Measurements from ENCODE around the gene DKK3. TPM values are rescaled to one million over a fixed set of nuclear protein-coding genes. Genes with fewer than 3 reads are reported as not detected.

DKK3 gene
- polyA plus RNA-seq, 1 donor from 2014 or later = 43.6 TPM

DNA sequence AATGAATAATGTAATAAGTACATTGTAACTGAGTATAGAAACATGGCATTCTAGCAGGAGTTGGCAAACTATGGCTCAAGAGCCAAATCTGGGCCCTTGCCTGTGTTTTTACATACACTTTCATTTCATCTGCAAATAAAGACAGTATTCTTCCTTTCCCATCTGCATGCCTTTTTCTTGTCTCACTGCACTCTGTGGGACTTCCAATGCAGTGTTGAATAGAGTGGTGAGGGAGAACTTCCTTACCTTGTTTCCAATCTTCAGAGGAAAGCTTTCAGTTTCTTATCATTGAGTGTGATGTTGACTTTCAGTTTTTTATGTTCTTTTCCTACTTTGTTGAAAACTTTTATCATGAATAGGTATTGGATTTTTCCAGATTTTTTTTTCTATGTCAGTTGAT, 84.6 kb downstream of the DKK3 start:
- no peaks in the 10 kb centered on the region for H3F3A ChIP-seq (ENCODE audit: insufficient read depth, low read length, poor library complexity, severe bottlenecking)
- H3K36me3 ChIP-seq (ENCODE audit: insufficient read depth, low read length) = no peaks in the 10 kb centered on the region
- no peak overlapping the region for H3K9ac ChIP-seq (ENCODE audit: low read length)
- no peak overlapping the region for H3K27ac ChIP-seq (ENCODE audit: low read length)
- no peak overlapping the region for H2AFZ ChIP-seq (ENCODE audit: low read depth, low read length)
- TF ChIP-seq TAF1 (IDR thresholded peaks at IDR 0.05; ENCODE audit: low read depth) (no peak), EP300 (conservative IDR thresholded peaks at IDR 0.05; ENCODE audit: poor library complexity, severe bottlenecking) (no peak), SMC3 (conservative IDR thresholded peaks at IDR 0.05; ENCODE audit: poor library complexity) (no peak), RAD21 (conservative IDR thresholded peaks at IDR 0.05) (no peak), MXI1 (conservative IDR thresholded peaks at IDR 0.05; ENCODE audit: poor library complexity, severe bottlenecking) (no peak), EZH2 (IDR thresholded peaks at IDR 0.05; ENCODE audit: borderline replicate concordance, insufficient read depth, low read length, poor library complexity, severe bottlenecking) (no peak), POLR2AphosphoS5 (IDR thresholded peaks at IDR 0.05) (no peak)
- TF ChIP-seq, protein P1, sequence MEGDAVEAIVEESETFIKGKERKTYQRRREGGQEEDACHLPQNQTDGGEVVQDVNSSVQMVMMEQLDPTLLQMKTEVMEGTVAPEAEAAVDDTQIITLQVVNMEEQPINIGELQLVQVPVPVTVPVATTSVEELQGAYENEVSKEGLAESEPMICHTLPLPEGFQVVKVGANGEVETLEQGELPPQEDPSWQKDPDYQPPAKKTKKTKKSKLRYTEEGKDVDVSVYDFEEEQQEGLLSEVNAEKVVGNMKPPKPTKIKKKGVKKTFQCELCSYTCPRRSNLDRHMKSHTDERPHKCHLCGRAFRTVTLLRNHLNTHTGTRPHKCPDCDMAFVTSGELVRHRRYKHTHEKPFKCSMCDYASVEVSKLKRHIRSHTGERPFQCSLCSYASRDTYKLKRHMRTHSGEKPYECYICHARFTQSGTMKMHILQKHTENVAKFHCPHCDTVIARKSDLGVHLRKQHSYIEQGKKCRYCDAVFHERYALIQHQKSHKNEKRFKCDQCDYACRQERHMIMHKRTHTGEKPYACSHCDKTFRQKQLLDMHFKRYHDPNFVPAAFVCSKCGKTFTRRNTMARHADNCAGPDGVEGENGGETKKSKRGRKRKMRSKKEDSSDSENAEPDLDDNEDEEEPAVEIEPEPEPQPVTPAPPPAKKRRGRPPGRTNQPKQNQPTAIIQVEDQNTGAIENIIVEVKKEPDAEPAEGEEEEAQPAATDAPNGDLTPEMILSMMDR (IDR thresholded peaks at IDR 0.05; ENCODE audit: poor library complexity, severe bottlenecking) = no peak
- TF ChIP-seq, protein P2, sequence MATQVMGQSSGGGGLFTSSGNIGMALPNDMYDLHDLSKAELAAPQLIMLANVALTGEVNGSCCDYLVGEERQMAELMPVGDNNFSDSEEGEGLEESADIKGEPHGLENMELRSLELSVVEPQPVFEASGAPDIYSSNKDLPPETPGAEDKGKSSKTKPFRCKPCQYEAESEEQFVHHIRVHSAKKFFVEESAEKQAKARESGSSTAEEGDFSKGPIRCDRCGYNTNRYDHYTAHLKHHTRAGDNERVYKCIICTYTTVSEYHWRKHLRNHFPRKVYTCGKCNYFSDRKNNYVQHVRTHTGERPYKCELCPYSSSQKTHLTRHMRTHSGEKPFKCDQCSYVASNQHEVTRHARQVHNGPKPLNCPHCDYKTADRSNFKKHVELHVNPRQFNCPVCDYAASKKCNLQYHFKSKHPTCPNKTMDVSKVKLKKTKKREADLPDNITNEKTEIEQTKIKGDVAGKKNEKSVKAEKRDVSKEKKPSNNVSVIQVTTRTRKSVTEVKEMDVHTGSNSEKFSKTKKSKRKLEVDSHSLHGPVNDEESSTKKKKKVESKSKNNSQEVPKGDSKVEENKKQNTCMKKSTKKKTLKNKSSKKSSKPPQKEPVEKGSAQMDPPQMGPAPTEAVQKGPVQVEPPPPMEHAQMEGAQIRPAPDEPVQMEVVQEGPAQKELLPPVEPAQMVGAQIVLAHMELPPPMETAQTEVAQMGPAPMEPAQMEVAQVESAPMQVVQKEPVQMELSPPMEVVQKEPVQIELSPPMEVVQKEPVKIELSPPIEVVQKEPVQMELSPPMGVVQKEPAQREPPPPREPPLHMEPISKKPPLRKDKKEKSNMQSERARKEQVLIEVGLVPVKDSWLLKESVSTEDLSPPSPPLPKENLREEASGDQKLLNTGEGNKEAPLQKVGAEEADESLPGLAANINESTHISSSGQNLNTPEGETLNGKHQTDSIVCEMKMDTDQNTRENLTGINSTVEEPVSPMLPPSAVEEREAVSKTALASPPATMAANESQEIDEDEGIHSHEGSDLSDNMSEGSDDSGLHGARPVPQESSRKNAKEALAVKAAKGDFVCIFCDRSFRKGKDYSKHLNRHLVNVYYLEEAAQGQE (IDR thresholded peaks at IDR 0.05; ENCODE audit: borderline replicate concordance) = no peak
- H3K9me2 ChIP-seq (ENCODE audit: insufficient read depth, low read length) = no peaks in the 10 kb centered on the region
- no peaks in the 10 kb centered on the region for H4K20me1 ChIP-seq (ENCODE audit: insufficient read depth)
- H3K4me3 ChIP-seq (ENCODE audit: low read length) = no peak overlapping the region
- no peaks in the 10 kb centered on the region for H3K9me3 ChIP-seq (ENCODE audit: low read length)
- H3K4me2 ChIP-seq (ENCODE audit: low read length) = no peak overlapping the region
- no peaks in the 10 kb centered on the region for H3K27me3 ChIP-seq (ENCODE audit: insufficient read depth, low read depth, low read length)
- peaks cover 5% of the 10 kb centered on the region for H3K79me2 ChIP-seq (replicated peaks; ENCODE audit: insufficient read depth, low read length)

DNA sequence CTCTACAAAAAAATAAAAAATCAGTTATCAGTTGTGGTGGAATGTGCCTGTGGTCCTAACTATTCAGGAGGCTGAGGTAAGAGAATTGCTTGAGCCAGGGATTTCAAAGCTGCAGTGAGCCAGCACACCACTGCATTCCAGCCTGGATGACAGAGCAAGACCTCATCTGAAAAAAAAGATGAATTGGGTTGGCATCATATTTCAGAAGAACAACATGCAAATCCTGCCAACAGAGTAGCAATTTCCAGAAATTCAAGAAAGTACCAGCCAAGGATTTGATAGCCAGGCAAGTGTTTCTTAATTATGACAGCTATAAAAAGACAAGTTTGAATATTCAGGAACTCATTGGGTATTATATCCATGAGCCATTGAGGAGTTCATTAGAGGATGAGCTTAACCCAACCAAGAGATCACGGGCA, 91.4 kb downstream of the DKK3 start:
- Histone ChIP-seq H3K9ac (ENCODE audit: low read length) (no peak overlapping the region), H3K79me2 (replicated peaks; ENCODE audit: insufficient read depth, low read length) (no peaks in the 10 kb centered on the region), H3K4me3 (ENCODE audit: low read length) (no peak overlapping the region), H4K20me1 (ENCODE audit: insufficient read depth) (no peaks in the 10 kb centered on the region), H3K9me3 (ENCODE audit: low read length) (no peaks in the 10 kb centered on the region), H3K36me3 (ENCODE audit: insufficient read depth, low read length) (no peaks in the 10 kb centered on the region), H2AFZ (ENCODE audit: low read depth, low read length) (no peak overlapping the region), H3F3A (ENCODE audit: insufficient read depth, low read length, poor library complexity, severe bottlenecking) (no peaks in the 10 kb centered on the region), H3K4me2 (ENCODE audit: low read length) (no peak overlapping the region), H3K27me3 (ENCODE audit: insufficient read depth, low read depth, low read length) (no peaks in the 10 kb centered on the region), H3K9me2 (ENCODE audit: insufficient read depth, low read length) (no peaks in the 10 kb centered on the region), H3K27ac (ENCODE audit: low read length) (no peak overlapping the region)
- no peak for TF ChIP-seq EP300 (conservative IDR thresholded peaks at IDR 0.05; ENCODE audit: poor library complexity, severe bottlenecking)
- no peak for TF ChIP-seq SMC3 (conservative IDR thresholded peaks at IDR 0.05; ENCODE audit: poor library complexity)
- no peak for TF ChIP-seq EZH2 (IDR thresholded peaks at IDR 0.05; ENCODE audit: borderline replicate concordance, insufficient read depth, low read length, poor library complexity, severe bottlenecking)
- no peak for TF ChIP-seq TAF1 (IDR thresholded peaks at IDR 0.05; ENCODE audit: low read depth)
- TF ChIP-seq POLR2AphosphoS5 (IDR thresholded peaks at IDR 0.05) = no peak
- TF ChIP-seq, protein P1 (IDR thresholded peaks at IDR 0.05; ENCODE audit: poor library complexity, severe bottlenecking) = no peak
- TF ChIP-seq MXI1 (conservative IDR thresholded peaks at IDR 0.05; ENCODE audit: poor library complexity, severe bottlenecking) = no peak
- TF ChIP-seq, protein P2 (IDR thresholded peaks at IDR 0.05; ENCODE audit: borderline replicate concordance) = no peak
- no peak for TF ChIP-seq RAD21 (conservative IDR thresholded peaks at IDR 0.05)

Data from neural cell (in vitro differentiated cells).